HepG2 (cell line): Measurements from ENCODE around the gene ZMYND8. TPM values are rescaled to one million over a fixed set of nuclear protein-coding genes. Genes with fewer than 3 reads are reported as not detected.

ENCODE experiments used
- CCDC6 ChIP-seq: sonication (generic); formaldehyde crosslinking; IDR thresholded peaks from 2 replicates; pipeline ENCODE4 v1.8.1; 2022; ENCODE audit warnings: mild to moderate bottlenecking, missing genetic modification reagents, moderate library complexity
- CEBPZ ChIP-seq: IDR thresholded peaks from 2 replicates; pipeline ENCODE4 v1.6.1; 2012; ENCODE audit warnings: low read length, improper control_type of control experiment
- CHCHD3 ChIP-seq: sonication (generic); formaldehyde crosslinking; IDR thresholded peaks from 2 replicates; pipeline ENCODE4 v1.8.0; 2022; ENCODE audit warnings: mild to moderate bottlenecking, missing genetic modification reagents, moderate library complexity
- DDIT3 ChIP-seq: sonication (generic); formaldehyde crosslinking; IDR thresholded peaks from 2 replicates; pipeline ENCODE4 v1.4.0; 2020; ENCODE audit warnings: mild to moderate bottlenecking, missing genetic modification reagents
- DR1 ChIP-seq: sonication (generic); formaldehyde crosslinking; IDR thresholded peaks from 2 replicates; pipeline ENCODE4 v1.8.0; 2021; ENCODE audit warnings: mild to moderate bottlenecking, missing genetic modification reagents, inconsistent platforms
- ELF1 ChIP-seq: sonication (generic); formaldehyde crosslinking; IDR thresholded peaks from 2 replicates; pipeline ENCODE4 v1.4.0; 2020; ENCODE audit warnings: missing genetic modification reagents
- HNRNPL ChIP-seq: fragments of 200-400 bp; formaldehyde crosslinking; IDR thresholded peaks from 2 replicates; pipeline ENCODE4 v1.6.1; 2017; ENCODE audit warnings: mild to moderate bottlenecking, low read depth, low read length
- HOXA5 ChIP-seq: sonication (generic); formaldehyde crosslinking; IDR thresholded peaks from 2 replicates; pipeline ENCODE4 v1.4.0; 2020; ENCODE audit warnings: missing genetic modification reagents
- MLX ChIP-seq: IDR thresholded peaks from 2 replicates; pipeline ENCODE4 v1.6.1; 2016
- MNT ChIP-seq: fragments of 450-650 bp; IDR thresholded peaks from 2 replicates; pipeline ENCODE4 v1.6.1; 2016
- PAF1 ChIP-seq: IDR thresholded peaks from 2 replicates; pipeline ENCODE4 v1.6.1; 2016; ENCODE audit warnings: missing genetic modification reagents, missing compliant biosample characterization
- POLR2AphosphoS2 ChIP-seq: IDR thresholded peaks from 2 replicates; pipeline ENCODE4 v1.6.1; 2011; ENCODE audit warnings: low read depth, low read length, improper control_type of control experiment
- RARA ChIP-seq: IDR thresholded peaks from 2 replicates; pipeline ENCODE4 v1.6.1; 2016; ENCODE audit warnings: missing genetic modification reagents, missing compliant biosample characterization
- SNAI1 ChIP-seq: sonication (generic); formaldehyde crosslinking; IDR thresholded peaks from 2 replicates; pipeline ENCODE4 v1.5.0; 2020; ENCODE audit warnings: mild to moderate bottlenecking, missing genetic modification reagents, borderline replicate concordance
- SOX6 ChIP-seq, 2 experiments: fragments of 450-650 bp in 1 of 2; sonication (generic) in 1 of 2; formaldehyde crosslinking in 1 of 2; IDR thresholded peaks; 2 replicates each; pipeline versions ENCODE4 v1.4.0 to v1.6.1; 2017 to 2020; ENCODE audit warnings: antibody characterized with exemption in 1 of 2, mild to moderate bottlenecking in 1 of 2, missing genetic modification reagents in 1 of 2
- STAT5B ChIP-seq: sonication (generic); formaldehyde crosslinking; IDR thresholded peaks from 2 replicates; pipeline ENCODE4 v1.4.0; 2020; ENCODE audit warnings: missing genetic modification reagents
- TFE3 ChIP-seq: IDR thresholded peaks from 2 replicates; pipeline ENCODE4 v1.6.1; 2016
- ZKSCAN5 ChIP-seq: sonication (generic); formaldehyde crosslinking; IDR thresholded peaks from 2 replicates; pipeline ENCODE4 v1.5.1; 2020; ENCODE audit warnings: mild to moderate bottlenecking, missing genetic modification reagents
- ZNF180 ChIP-seq: sonication (generic); formaldehyde crosslinking; IDR thresholded peaks from 2 replicates; pipeline ENCODE4 v1.4.0; 2020; ENCODE audit warnings: low read depth, missing genetic modification reagents, borderline replicate concordance
- ZNF547 ChIP-seq: sonication (generic); formaldehyde crosslinking; IDR thresholded peaks from 2 replicates; pipeline ENCODE4 v1.5.1; 2020; ENCODE audit warnings: mild to moderate bottlenecking, missing genetic modification reagents
- ZNF605 ChIP-seq: sonication (generic); formaldehyde crosslinking; IDR thresholded peaks from 2 replicates; pipeline ENCODE4 v1.8.0; 2022; ENCODE audit warnings: mild to moderate bottlenecking, missing genetic modification reagents
- ZNF709 ChIP-seq: sonication (generic); formaldehyde crosslinking; IDR thresholded peaks from 2 replicates; pipeline ENCODE4 v1.5.0; 2020; ENCODE audit warnings: mild to moderate bottlenecking, missing genetic modification reagents
- ZNF746 ChIP-seq: sonication (generic); formaldehyde crosslinking; IDR thresholded peaks from 2 replicates; pipeline ENCODE4 v1.8.0; 2022; ENCODE audit warnings: mild to moderate bottlenecking, missing genetic modification reagents
- polyA plus RNA-seq, 8 experiments: library from polyadenylated mRNA; depleted of rRNA in 3 of 8; stranded (reverse) in 7 of 8; unstranded in 1 of 8; fragments of >200 nt; fragmentation: Illumina TruSeq in 4 of 8; extraction: Trizol in 4 of 8; gene quantifications; 2 replicates each; pipeline versions ENCODE4 v1.2.1 to v1.2.3, GENCODE V29; 2011 to 2016; ENCODE audit warnings: low read depth in 4 of 8, missing spikeins in 1 of 8, mixed read lengths in 1 of 8; ENCODE audit not compliant: insufficient read depth in 1 of 8
- total RNA-seq, 5 experiments: library from RNA; depleted of rRNA; stranded (reverse); fragments of >200 nt; fragmentation: Illumina TruSeq; extraction: Trizol; gene quantifications; 2 replicates each; pipeline ENCODE4 v1.2.3, GENCODE V29; 2016; ENCODE audit warnings: low read depth in 1 of 5

ZMYND8 gene
- total and polyA plus RNA-seq, 2 of the 13 experiments (the other 11 are each of a cell fraction or from before 2014, with no cell fraction given), result 53.9 to 84.7 TPM

- TF ChIP-seq HNRNPL (no peak), CHCHD3 (CRISPR knock-in tag) (no peak), HOXA5 (CRISPR knock-in tag) (peak; percentile 72; the same call in 1 of the 2 replicates), ZNF709 (no peak), TFE3 (CRISPR knock-in tag) (peak; percentile 99), DR1 (CRISPR knock-in tag) (no peak), ZNF605 (CRISPR knock-in tag) (peak; percentile 69; the same call in 1 of the 2 replicates), ZKSCAN5 (CRISPR knock-in tag) (no peak), CEBPZ (no peak), CCDC6 (CRISPR knock-in tag) (no peak), ZNF547 (CRISPR knock-in tag) (no peak; the same call in 1 of the 2 replicates), ZNF180 (CRISPR knock-in tag) (no peak), ELF1 (CRISPR knock-in tag) (no peak), SOX6 (IDR thresholded peaks at IDR 0.05) (no peak), SOX6 (CRISPR knock-in tag; IDR thresholded peaks at IDR 0.05) (peak; percentile 88), RARA (CRISPR knock-in tag) (peak; percentile 100), ZNF746 (CRISPR knock-in tag) (no peak), PAF1 (CRISPR knock-in tag) (no peak), SNAI1 (no peak), DDIT3 (CRISPR knock-in tag) (no peak), POLR2AphosphoS2 (no peak), STAT5B (CRISPR knock-in tag) (no peak), MLX (CRISPR knock-in tag) (peak; percentile 93), MNT (peak; percentile 53)
Measured at GRCh38 chr20:47233333-47234188, 122.9 kb downstream of the ZMYND8 start (continued).
